ENCODE results near the gene CD300LD. TPM values are rescaled to one million over a fixed set of nuclear protein-coding genes. Genes with fewer than 3 reads are reported as not detected.

CD300LD gene
- total and polyA plus RNA-seq, 10 of the 15 experiments (the other 5 are each of a cell fraction or from before 2014, with no cell fraction given) = not detected

DNA sequence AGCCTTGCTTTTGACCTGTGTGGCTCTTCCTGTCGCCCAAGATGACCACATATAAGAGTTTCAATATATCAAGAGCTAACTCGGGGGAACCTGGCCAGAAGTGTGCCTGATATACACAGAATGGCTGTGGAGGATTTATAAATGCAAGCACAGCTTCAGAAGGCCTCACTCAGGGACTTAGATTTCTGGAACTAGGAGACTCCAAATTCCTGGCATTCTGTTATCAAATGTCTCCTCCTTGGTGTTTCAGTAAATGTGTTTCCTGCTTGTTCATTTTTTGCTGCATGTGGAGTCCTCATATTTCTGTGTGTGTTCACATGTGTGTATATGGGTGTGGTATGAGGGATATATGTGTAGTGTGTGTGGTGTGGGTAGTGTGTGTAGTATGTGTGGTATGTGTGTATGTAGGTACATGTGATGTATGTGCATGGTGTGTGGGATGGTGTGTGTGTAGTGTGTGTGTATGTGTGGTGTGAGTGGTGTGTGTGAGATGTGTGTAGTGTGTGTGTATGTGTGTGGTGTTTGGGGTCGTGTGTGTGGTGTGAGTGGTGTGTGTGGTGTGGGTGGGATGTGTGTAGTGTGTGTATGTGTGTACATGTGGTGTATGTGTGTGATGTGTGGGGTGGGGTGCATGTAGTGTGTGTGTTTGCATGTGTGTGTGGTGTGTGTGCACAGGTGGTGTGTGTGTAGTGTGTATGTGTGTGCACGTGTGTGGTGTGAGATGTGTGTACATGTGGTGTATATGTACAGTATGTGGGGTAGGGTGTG lies 23.8 kb downstream of the CD300LD start:
- intact Hi-C loops (cut with micrococcal nuclease; ENCODE audit: unreplicated experiment) (loop anchor here (5.0 kb wide), 1 partner anchor 79 kb away; no protein-coding TSS in a partner anchor), in situ Hi-C loops (cut with MboI) (no loop called here)
- peak; percentile 7 for FAIRE-seq
- H3K9ac ChIP-seq (ENCODE audit: control insufficient read depth, insufficient read depth, low read length) = no peak overlapping the region
- POLR2A ChIA-PET = no interaction called here
- no peaks in the 10 kb centered on the region for H4K20me1 ChIP-seq (ENCODE audit: control insufficient read depth, insufficient read depth)
- no peaks in the 10 kb centered on the region for H3K79me2 ChIP-seq (ENCODE audit: control insufficient read depth, insufficient read depth, low read length)
- no peaks in the 10 kb centered on the region for H3K36me3 ChIP-seq (ENCODE audit: control insufficient read depth in 2 of 2, insufficient read depth in 2 of 2, low read length in 1 of 2)
- H3K27ac ChIP-seq (ENCODE audit: control insufficient read depth, insufficient read depth) = no peak overlapping the region
- H3K4me1 ChIP-seq (ENCODE audit: control insufficient read depth, insufficient read depth, low read length) = no peaks in the 10 kb centered on the region
- H3K4me3 ChIP-seq = no peak overlapping the region
- no peak for ATAC-seq
- H2AFZ ChIP-seq (ENCODE audit: control insufficient read depth, low read depth, low read length) = no peak overlapping the region
- peaks cover 0 to 3% of the 10 kb centered on the region in 2 experiments; a peak in 1 of 4 replicates for H3K27me3 ChIP-seq (replicated peaks in 1 of 2; ENCODE audit: control insufficient read depth in 2 of 2, insufficient read depth in 2 of 2, low read length in 1 of 2)
- no peaks in the 10 kb centered on the region for H3K9me3 ChIP-seq (replicated peaks; ENCODE audit: control insufficient read depth, insufficient read depth, low read length)
- RAD21 ChIA-PET (ENCODE audit: unreplicated experiment) = interaction anchor here (2.8 kb wide), 1 partner anchor 89 kb away, joined by 17 read pairs; no protein-coding TSS in a partner anchor
- DNase-seq (ENCODE audit: low read depth, low spot score) = no peak
- CTCF ChIA-PET = interaction anchor here (2.3 to 3.8 kb wide), 3 partner anchors 32 to 169 kb away, joined by 10 to 34 read pairs (median 28); partner anchors contain the start of gene RAB37
- no TSS peak for BruUV-seq (replicated peaks)
- WGBS (ENCODE audit: insufficient coverage, insufficient replicate concordance, low lambda C conversion rate, missing lambda C conversion rate) = 18% methylated on average over 4 of the region's 4 CpGs
- SMC1A ChIA-PET (ENCODE audit: uncharacterized antibody, unreplicated experiment) = interaction anchor here (1.5 to 2.4 kb wide), 2 partner anchors 67 to 169 kb away, joined by 3 to 11 read pairs; partner anchors contain the start of gene RAB37
- H3K4me2 ChIP-seq (ENCODE audit: control insufficient read depth, insufficient read depth) = no peak overlapping the region
- TF ChIP-seq RB1 (IDR thresholded peaks at IDR 0.05; ENCODE audit: borderline replicate concordance) (no peak), SMC3 (IDR thresholded peaks at IDR 0.05; ENCODE audit: borderline replicate concordance, low read length) (no peak), NFXL1 (IDR thresholded peaks at IDR 0.05; ENCODE audit: borderline replicate concordance) (no peak), E2F8 (IDR thresholded peaks at IDR 0.05; ENCODE audit: low read depth, partially characterized antibody) (no peak), POLR2AphosphoS5 (IDR thresholded peaks at IDR 0.05; ENCODE audit: low read length) (no peak), REST (IDR thresholded peaks at IDR 0.05; ENCODE audit: low read depth, low read length) (no peak), NR2C1 (IDR thresholded peaks at IDR 0.05) (no peak), POLR2AphosphoS2 (IDR thresholded peaks at IDR 0.05; ENCODE audit: low read depth, low read length) (no peak), NKRF (conservative IDR thresholded peaks at IDR 0.05) (no peak)
- TF ChIP-seq, protein P1, sequence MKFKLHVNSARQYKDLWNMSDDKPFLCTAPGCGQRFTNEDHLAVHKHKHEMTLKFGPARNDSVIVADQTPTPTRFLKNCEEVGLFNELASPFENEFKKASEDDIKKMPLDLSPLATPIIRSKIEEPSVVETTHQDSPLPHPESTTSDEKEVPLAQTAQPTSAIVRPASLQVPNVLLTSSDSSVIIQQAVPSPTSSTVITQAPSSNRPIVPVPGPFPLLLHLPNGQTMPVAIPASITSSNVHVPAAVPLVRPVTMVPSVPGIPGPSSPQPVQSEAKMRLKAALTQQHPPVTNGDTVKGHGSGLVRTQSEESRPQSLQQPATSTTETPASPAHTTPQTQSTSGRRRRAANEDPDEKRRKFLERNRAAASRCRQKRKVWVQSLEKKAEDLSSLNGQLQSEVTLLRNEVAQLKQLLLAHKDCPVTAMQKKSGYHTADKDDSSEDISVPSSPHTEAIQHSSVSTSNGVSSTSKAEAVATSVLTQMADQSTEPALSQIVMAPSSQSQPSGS (IDR thresholded peaks at IDR 0.05; ENCODE audit: low read length) = no peak

All from GM12878 (cell line).